GM04504 (cell line): ENCODE results near the gene MAP3K12.
"Not testable (repeated sequence)": the region's sequence is repeated elsewhere in the genome, so short reads cannot be mapped to it uniquely, and the experiment has no call there.

ENCODE experiments used
- DNase-seq: peaks from one replicate; pipeline ENCODE4 v3.0.0-alpha.2; 2012; ENCODE audit warnings: low read depth

Gene MAP3K12, protein sequence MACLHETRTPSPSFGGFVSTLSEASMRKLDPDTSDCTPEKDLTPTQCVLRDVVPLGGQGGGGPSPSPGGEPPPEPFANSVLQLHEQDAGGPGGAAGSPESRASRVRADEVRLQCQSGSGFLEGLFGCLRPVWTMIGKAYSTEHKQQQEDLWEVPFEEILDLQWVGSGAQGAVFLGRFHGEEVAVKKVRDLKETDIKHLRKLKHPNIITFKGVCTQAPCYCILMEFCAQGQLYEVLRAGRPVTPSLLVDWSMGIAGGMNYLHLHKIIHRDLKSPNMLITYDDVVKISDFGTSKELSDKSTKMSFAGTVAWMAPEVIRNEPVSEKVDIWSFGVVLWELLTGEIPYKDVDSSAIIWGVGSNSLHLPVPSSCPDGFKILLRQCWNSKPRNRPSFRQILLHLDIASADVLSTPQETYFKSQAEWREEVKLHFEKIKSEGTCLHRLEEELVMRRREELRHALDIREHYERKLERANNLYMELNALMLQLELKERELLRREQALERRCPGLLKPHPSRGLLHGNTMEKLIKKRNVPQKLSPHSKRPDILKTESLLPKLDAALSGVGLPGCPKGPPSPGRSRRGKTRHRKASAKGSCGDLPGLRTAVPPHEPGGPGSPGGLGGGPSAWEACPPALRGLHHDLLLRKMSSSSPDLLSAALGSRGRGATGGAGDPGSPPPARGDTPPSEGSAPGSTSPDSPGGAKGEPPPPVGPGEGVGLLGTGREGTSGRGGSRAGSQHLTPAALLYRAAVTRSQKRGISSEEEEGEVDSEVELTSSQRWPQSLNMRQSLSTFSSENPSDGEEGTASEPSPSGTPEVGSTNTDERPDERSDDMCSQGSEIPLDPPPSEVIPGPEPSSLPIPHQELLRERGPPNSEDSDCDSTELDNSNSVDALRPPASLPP

DNA sequence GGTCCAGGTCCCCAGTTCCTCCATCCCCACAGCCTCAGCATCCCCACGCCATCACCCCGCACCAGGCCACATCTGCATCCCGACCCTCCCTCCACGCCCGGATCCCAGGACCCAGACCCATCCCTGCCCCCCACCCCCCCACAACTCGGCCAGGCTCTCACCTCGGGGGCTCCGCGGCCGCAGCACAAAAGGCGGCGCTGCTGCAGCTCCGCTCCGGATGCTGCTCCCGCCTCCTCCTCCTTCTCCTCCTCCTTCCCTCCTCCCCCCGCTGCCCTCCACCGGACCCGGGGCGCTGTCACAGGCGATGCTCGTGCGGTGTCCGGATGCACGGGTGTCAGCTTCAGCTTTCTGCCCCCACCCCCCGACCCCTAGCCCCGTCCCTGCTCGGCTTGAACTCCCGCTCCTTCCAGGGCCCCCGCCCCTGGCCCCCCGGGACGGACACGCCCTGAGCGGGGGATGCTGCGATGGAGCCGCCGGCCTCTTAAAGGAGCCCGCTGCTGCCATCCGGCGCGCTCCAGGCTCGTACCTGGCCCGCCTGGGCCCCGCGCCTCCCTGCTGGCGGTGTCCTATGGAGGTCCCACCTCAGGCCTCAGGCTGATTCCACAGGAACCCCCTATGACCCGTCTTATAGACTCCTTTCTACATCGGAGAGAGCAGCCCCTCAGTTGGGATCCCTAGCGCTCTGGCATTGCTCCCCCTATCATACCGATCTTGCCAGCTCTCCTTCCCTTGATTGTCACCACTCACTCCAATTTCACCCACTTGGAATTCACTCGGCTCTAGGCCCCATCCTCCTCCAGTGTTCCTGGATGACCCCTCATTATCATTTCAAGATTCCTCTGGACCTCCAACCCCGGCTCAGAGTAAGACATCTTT, at the start of gene MAP3K12:
Gene MAP3K12, minus strand, starts transcription at position 193 of the 876 bp plus-strand sequence. CDS start 12,067 bp downstream, outside the sequence.
- no peak for DNase-seq

DNA sequence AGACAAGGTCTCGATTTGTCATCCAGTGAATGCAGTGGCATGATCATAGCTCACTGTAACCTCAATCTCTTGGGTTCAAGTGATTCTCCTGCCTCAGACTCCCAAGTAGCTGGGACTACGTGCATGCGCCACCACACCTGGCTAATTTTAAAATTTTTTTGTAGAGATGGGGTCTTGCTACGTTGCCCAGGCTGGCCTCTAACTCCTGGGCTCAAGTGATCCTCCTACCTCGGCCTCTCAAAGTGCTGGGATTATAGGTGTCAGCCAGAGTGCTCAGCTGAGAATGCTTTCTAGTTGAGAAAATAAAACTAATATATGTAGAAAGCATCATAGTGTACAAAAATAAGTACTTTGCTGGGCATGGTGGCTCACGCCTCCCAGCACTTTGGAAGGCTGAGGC, 49.1 kb upstream of the MAP3K12 start:
- DNase-seq, result not testable (repeated sequence)

DNA sequence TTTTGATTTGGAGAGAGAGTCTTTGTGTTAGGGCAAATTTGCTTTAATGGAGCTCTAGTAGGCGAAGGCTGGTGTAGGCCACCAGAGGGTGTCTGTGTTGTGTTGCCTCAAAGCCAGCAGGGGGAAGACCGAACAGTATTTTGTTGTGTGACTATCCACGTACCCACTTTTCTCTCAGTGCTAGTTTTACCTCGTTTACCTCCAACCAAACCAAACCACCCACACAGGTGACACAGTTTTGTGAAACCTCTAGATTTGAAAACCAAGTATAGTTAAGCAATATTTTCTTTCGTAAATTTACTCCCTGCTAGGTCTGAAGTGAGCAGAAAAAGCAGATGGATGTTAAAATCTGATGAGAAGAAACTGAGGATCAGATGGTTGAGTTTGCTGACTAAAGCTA, 44.3 kb upstream of the MAP3K12 start:
- peak; percentile 44 for DNase-seq

DNA sequence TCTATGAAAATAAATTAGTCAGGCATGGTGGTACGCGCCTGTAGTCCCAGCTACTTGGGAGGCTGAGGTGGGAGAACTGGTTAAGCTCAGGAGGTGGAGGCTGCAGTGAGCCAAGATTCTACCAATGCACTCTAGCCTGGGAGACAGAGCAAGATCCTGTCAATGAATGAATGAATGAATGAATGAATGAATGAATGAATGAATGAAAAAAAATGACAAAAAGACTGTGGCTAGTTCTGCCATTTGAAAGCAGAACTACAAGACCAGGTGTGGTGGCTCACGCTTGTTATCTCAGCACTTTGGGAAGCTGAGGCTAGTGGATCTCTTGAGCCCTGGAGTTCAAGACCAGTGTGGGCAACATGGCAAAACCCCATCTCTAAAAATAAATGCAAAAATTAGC, 40.3 kb upstream of the MAP3K12 start:
- DNase-seq, result no peak

DNA sequence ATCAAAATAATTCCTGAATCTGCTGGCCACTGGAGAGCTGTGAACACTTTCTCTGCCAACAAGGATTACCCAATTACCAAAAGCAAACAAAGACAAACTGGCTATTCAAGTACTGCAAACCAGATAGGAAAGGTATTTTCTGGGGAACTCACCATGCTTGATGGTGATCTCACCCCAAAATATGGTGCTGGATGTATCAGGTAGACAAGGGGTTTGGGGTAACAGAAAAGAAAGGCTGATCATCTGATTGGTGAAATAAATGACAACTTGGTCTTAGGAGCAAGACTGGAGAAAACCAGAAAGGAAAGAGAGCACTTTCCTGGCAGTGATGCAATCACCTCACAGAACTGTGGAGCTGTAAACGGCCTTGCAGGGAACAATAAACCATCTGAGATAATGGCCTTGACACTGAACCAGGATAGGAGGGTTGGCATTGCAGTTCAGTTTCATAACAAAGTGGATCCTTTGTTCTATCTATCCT, 39.0 kb upstream of the MAP3K12 start:
- peak; percentile 63 for DNase-seq

DNA sequence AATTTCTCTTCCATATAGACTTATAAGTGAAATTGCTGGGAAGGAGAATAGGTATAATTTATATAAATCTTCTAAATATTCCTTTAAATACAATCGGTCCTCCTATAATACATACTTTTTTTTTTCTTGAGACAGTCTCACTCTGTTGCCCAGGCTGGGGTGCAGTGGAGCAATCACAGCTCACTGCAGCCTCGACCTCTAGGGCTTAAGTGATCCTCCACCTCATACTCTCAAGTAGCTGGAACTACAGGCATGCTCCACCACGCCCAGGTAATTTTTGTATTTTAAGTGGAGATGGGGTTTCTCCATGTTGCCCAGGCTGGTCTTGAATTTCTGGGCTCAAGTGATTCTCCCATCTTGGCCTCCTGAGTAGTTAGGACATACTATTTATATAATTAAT, 37.7 kb upstream of the MAP3K12 start:
- no peak for DNase-seq

DNA sequence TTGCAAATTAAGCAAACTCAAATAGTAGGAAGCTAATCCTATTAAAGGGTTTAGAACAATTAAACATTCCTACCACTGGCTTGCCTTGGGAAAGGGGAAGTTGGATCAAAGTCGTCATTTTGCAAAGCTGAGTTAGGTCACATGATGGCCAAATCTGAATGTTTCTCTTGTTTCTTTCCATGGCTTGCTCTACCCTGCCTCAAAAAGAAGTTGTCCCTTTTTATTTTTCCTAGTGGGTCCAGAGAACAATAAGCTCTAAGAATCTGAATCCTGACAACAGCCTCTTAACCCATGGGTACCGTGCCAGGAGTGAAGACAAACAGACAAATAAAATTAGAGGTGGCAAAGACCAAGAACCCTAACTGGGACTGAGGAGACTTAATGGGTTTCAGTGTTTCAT, 34.2 kb upstream of the MAP3K12 start:
- no peak for DNase-seq

DNA sequence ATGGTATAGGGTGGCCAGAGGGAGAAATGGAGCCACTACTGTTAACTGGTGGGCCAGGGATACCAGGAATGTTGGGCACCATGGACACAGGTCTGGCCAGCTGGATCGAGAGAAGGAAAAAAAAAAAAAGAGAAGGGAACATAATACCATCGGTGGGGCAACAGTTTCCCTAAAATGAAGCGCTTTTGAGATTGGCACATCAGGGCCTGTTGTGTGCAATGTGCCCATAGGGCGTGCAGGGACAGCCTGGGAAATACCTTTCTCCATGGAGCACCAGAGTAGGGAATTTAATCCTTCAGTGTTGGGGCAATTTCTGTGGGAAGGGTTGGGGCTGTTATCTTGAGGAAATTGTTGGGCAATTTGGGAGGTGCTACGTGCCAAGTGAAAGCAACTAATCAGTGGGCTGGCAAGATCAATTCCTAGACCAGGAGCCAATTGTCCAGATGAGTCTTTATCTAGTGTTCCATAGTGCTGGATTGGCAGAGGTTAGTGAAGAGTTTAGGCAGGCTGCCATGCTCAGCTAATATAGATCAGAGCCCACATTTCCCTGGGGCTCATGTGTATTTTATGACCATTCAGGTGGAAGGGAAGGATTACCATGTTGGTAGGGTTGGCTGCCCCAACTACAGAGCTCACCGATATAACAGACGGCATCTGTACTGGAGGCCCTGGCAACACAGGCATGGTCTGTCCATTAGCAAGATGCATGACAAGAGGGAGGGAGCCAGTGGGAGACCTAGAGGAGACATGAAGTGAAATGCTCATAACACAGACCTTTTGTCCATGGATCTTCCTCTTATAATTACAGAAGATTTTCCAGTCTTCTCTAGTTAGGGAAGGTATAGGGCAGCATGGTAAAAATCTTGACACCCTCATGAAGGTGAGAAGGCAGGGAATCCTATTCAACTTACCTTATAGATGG, 33.5 kb upstream of the MAP3K12 start:
- DNase-seq, result no peak

DNA sequence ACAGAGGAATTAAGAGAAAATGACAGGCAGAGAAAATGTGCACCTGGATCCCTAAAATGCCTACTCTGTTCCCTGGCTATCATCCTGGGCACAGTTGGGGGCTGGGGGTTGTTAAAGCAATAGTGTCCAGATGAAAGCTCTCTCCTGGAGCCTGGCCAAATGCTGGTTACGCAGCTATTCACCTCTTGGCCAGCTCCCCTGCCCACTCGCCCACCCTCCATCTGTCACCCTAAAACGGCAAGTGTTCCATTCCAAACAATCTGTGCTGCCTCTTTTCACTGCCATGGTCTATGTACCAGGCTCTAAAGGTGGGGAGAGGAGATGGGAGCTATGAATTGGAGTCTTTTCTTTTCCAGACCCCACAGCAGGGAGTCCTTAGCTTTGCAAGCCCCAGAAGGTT, 32.8 kb upstream of the MAP3K12 start:
- no peak for DNase-seq

DNA sequence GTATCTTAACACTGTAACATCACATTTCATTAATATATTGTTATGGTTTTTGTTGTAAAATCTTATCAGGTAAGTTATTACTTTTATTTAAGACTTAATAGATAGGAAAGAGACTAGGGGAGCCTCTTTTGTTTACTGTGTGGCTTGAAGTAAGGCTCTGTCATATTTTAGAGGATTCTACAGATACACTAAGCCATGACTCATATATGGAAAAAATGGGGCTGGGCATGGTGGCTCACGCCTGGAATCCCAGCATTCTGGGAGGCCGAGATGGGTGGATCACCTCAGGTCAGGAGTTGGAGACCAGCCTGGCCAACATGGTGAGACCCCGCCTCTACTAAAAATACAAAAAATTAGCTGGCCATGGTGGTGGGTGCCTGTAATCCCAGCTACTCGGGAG, 31.7 kb upstream of the MAP3K12 start:
- no peak for DNase-seq

DNA sequence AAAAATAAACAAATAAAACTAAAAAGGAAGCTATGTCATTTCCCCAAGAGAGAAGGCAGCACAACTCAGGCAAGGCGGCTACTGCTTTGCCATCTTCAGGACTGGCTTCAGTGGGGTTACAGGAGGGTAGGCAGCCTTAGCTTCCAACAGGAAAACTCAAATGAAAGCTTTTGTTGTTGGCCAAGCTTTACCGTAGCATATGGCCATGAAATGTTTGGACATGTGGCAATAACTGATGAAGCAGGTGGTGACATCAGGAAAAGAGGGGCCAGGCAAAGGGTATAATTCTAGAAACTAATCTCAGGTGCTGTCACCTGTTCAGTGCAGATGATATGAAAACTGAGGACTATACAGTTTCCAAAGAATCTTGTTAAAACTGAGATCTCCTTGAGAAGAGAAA, 30.8 kb upstream of the MAP3K12 start:
- no peak for DNase-seq

DNA sequence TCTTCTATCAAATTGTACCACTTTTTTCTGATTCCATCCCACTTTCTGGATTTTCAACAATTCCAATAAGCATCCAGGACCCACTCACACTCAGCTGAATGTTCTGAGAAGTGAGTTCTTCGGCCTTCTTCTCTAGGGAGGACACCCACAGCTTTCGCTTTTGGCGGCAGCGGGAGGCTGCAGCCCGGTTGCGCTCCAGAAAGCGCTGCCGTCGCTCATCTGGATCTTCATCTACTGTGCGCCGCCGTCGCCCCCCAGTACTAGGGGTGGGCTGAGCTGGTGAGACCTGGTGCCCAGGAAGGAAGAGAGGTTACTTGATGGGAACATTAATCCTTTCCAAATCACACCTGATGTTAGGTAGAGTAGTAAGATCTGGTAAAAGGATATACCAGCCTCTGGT, 25.2 kb upstream of the MAP3K12 start:
- DNase-seq, result no peak

DNA sequence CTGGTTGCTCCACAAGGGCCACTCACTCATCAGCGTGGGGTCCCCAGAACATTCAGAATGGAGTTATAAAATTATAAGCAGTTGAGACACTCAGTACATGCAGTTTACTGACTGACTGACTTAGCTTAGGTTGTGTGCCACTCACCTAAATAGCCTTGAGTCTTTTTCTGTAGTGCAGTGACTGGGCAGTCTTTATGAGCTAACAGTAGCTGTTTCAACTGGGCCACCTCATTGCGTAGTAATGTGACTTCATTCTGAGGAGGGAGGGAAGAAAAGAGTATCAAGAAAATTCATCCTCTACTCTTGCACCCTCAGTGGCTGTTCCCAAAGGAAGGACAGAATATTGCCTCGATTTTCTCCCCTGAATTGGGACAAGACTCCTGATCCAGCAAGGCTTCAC, 23.9 kb upstream of the MAP3K12 start:
- no peak for DNase-seq

DNA sequence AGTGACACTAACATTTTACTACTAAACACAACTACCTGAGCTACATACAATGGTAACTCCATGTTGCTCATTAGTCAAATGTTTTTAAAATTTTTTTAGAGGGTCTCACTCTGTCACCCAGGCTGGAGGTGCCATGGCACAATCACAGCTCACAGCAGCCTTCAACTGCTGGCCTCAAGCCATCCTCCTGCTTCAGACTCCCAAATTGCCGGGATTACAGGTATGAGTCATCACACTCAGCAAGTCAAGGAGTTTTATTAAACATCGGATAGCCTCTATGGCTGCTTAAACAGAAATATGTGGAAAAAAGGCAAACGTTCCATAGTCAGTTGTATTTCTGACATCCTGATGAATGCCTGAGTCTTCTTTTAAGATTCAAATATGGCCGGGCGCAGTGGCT, 19.1 kb upstream of the MAP3K12 start:
- DNase-seq, result no peak

DNA sequence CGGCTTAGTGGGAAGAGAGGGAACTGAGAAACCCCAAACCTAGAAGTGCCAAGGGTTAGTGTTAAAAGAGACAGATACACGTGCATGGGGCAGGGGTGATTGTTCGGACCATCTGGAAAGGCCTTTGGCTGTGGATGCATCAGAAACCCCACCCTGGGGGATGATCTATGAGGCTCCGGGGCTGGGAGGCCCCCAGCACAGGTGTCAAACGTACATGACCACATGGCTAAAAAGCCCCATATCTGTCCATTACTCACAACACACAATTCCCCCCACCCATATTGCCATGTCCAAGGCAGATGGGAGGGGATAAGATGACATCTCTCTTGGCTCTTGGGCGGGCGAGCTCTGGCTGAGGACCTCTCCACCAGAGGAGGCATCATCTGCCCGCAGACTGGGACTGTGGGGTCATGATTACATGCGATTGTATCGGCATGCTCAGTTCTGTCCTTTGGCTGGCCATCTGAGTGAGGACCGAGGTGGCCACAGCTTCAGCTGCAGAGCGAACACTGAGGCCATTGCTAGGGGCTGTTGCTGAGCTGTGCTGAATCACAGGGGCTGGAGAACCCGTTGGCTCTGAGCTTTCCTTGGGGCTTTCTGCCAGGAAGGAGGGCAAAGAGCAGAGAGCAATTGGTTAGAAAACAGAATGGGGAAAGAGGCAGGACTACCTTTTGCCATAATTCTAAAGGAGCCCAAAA, 17.6 kb upstream of the MAP3K12 start:
- no peak for DNase-seq

DNA sequence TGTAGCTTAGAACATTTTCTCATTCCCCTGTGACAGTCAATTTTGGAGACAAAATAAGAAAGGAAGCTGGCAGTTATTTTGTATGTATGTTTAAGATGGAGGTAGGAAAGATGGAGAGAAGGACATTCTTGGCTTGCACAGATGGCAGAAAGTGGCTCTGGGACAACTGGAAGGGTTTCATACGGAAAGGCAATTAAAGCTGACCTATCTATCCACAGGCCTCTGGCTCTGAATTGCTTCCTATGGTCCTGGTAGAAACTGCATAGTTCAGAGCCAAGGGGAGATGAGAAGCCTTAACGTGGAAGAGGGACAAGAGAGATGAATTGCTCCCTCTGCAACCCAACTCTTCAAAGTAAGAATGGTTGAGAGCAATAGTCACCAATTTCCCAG, 16.0 kb upstream of the MAP3K12 start:
- no peak for DNase-seq

DNA sequence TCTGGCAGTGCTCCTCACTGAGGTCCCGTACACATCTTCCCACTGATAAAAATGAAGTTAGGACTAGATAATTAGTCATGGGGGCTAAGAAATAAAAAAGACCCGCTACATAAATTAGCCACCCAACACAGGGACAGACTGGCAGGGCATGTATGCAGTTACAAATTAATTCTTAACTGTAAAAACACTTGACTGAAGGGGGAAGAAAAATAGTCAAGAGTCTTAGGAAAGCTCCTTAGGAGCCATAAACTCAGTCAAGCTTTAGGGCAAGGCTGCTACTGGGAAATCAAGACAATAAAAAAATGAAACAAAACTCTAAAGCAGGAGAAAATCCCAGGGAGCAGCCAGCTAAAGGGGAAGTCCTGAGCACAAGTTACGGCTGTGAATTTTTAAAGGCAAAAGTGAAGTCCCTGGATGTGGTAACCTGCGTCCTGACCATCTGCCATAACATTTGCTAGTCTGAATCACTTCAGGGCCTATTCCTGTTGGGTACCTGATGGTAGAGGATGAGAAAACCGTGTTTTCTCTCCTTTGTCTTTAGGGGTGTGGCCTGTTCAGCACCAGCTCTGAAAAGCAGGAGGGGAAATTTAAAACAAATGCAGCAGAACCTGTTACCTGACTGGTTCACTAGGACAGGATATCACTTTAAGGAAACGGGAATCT, 15.5 kb upstream of the MAP3K12 start:
- DNase-seq, result no peak

DNA sequence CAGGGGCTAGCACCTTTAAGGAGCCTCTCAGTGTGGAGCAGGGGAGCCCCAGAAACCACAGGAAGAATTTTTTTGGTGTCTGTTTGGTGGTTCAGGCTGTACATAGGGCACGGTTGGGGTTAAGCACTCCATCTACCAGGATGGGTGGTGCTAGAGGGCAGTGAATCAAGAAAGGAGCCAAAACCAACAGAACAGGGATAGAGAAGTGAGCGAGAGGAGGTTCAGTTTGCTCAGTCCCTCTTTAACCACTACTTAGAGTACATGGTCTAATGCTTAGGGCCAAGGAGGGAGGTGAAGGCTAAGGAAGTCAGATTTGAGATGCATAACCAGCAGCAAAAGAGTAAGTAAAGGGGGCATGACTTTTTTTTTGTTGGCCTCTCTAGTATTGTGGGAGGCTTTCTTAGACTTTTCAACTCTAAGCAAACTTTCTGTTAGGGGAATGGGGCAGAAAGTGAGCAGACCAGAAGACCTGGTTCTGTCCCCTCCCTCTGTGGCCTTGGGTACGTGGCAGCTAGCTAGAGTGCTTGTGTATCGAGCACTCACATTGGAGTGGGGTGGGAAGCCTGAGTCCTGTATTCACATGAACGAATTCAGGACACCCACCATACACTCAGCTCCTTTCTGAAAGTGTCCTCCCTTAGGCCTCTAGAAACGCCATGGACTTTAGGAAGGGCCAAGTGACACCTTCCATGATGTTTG, 14.6 kb upstream of the MAP3K12 start:
- no peak for DNase-seq

DNA sequence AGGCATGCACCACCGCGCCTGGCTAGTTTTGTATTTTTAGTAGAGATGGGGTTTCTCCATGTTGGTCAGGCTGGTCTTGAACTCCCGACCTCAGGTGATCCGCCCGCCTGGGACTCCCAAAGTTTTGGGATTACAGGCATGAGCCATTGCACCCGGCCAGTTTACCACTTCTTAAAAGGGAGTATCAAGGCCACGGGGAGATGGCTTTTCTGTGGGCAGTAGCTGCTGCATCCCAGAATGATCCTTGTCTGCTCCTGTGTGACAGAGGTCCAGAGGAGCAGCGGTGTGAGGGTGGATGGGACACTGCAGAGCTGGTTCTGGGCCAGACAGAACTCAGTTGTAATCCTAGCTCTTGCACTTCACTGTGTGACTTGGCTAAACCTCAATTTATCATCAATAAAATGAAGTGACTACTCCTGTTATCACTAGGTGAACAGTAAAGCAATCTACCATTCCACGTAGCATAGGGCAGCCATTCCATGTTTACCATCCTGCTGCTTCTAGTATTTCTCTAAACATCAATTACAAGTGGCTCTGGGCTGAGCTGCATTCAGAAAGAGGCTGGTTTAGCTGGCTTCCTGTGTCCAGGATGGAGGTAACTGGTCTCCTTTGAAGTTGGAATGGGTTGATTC, 11.0 kb upstream of the MAP3K12 start:
- DNase-seq, result no peak
